ENCODE data around the gene RTN4R. TPM values are rescaled to one million over a fixed set of nuclear protein-coding genes. Genes with fewer than 3 reads are reported as not detected.

Gene RTN4R
- total and polyA plus RNA-seq, 2 experiments from 2014 or later: 10.6 to 38.4 TPM

GRCh38 chr22:20218987-20219386 lies 49.1 kb downstream of the RTN4R start:
- Histone ChIP-seq H3K4me3 (no peak overlapping the region), H3K4me1 (ENCODE audit: insufficient read depth) (no peaks in the 10 kb centered on the region), H4K20me1 (replicated peaks; ENCODE audit: insufficient read depth) (no peaks in the 10 kb centered on the region), H3K9me2 (ENCODE audit: insufficient read depth) (no peaks in the 10 kb centered on the region), H3K27me3 (ENCODE audit: insufficient read depth) (no peaks in the 10 kb centered on the region), H3K36me3 (ENCODE audit: insufficient read depth) (no peaks in the 10 kb centered on the region), H3F3A (replicated peaks; ENCODE audit: low read depth) (no peaks in the 10 kb centered on the region), H3K27ac (ENCODE audit: low read depth) (no peak overlapping the region), H3K79me2 (replicated peaks; ENCODE audit: insufficient read depth) (no peaks in the 10 kb centered on the region), H2AFZ (no peak overlapping the region), H3K4me2 (no peak overlapping the region)
- Mint-ChIP-seq H3K36me3 (ENCODE audit: low read depth) (no peaks in the 10 kb centered on the region), H3K9me3 (no peaks in the 10 kb centered on the region), H3K27me3 (ENCODE audit: insufficient read depth, low read depth, poor library complexity) (peaks cover 9% of the 10 kb centered on the region), H3K27ac (no peak overlapping the region), H3K4me1 (no peaks in the 10 kb centered on the region), H3K4me3 (no peak overlapping the region)
- ATAC-seq (no peak), DNase-seq (ENCODE audit: low spot score) (no peak)
- TF ChIP-seq CREB1 (CRISPR knock-in tag; IDR thresholded peaks at IDR 0.05; ENCODE audit: low read depth) (no peak), REST (IDR thresholded peaks at IDR 0.05; ENCODE audit: unreplicated experiment) (no peak), CTCF (conservative IDR thresholded peaks at IDR 0.05; ENCODE audit: low read depth in 2 of 2) (no peak), ZNF462 (CRISPR knock-in tag; IDR thresholded peaks at IDR 0.05) (no peak), NANOG (IDR thresholded peaks at IDR 0.05; ENCODE audit: borderline replicate concordance) (no peak), POLR2AphosphoS5 (IDR thresholded peaks at IDR 0.05; ENCODE audit: low read depth) (no peak), ZNF114 (CRISPR knock-in tag; IDR thresholded peaks at IDR 0.05) (no peak), ETS1 (IDR thresholded peaks at IDR 0.05) (no peak)
